ENCODE results near the gene CSPG4.
"Not testable (repeated sequence)": the region's sequence is repeated elsewhere in the genome, so short reads cannot be mapped to it uniquely, and the experiment has no call there.

CSPG4 gene

DNA sequence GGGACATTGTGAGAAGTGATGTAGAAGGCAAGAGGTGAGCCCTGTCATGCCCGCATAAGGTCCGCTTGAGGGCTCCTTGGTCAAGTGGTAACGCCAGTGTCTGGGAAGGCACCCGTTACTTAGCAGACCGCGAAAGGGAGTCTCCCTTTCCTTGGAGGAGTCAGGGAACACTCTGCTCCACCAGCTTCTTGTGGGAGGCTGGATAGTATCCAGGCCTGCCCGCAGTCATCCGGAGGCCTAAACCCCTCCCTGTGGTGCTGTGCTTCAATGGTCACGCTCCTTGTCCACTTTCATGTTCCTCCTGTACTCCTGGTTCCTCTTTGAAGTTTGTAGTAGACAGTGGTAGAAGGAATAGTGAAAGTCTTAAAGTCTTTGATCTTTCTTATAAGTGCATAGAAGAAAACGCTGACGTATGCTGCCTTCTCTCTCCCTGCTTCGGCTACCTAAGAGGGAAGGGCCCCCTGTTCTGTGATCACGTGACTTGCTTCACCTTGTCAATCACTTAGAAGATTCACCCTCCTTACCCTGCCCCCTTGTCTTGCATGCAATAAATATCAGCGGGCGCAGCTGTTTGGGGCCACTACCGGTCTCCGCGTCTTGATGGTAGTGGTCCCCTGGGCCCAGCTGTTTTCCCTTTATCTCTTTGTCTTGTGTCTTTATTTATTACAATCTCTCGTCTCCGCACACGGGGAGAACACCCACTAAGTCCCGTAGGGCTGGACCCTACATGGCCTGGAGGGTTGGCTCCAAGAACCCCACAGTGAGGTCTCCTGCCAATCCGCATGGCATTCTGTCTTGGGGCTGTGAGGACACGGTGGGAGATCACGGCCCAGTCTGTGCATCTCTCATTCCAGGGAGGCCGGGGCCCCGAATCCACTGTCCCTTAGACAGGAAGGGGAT lies 22.5 kb upstream of the CSPG4 start:
- Mint-ChIP-seq H3K4me1 (ENCODE audit: low read depth) (peaks cover 76% of the 10 kb centered on the region), H3K27me3 (peaks cover 34% of the 10 kb centered on the region), H3K27ac (peak overlapping the region; percentile 76), H3K4me3 (peak overlapping the region; percentile 47)
- H3K9me3 Mint-ChIP-seq; intact Hi-C loops (cut with micrococcal nuclease); H3K36me3 Mint-ChIP-seq (ENCODE audit: low read depth): not testable (repeated sequence)

DNA sequence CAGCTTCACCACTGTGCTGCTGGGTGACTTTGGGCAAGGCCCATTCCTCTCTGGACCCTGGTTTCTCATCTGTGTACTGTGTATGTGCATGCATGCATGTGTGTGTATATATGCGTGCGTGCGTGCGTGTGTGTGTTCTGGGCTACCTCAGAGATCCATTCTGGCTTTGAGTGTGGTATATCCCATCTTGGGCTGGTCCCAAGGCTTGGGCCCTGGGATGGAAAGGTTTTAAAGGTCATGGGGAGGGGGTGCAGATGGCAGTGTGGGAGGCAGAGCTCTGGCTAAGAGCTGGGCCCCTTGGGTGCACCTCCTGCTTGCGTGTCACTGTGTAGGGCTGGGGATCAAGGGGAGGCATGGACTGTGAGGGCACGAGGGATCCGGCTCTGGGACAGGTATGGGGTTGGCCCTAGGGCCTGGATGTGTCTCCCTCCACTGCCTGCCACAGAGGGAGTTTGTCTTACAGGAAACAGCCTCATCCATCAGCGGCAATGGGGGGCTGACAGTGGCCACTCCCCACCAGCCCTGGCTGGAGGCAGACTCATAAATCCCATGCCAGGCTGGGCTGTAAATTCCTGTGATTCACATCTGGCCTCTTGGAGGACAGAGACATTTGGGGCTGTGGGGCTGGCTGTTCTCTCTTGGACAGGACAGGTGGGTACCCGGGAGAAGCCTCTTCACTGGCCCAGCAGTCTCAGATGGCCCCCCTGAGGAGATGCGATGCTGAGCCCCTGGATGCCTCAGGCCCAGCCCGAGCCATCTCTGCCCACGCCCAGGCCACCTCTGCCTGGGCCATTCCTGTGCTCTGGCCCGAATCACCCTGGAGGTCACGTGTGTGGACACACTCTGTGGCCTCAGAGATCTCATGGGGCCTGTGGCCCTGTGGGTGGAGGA lies 21.4 kb upstream of the CSPG4 start:
- Mint-ChIP-seq H3K9me3 (no peaks in the 10 kb centered on the region), H3K36me3 (ENCODE audit: low read depth) (peaks cover 6% of the 10 kb centered on the region), H3K4me3 (no peak overlapping the region), H3K27me3 (peaks cover 38% of the 10 kb centered on the region), H3K27ac (peak overlapping the region; percentile 67), H3K4me1 (ENCODE audit: low read depth) (peaks cover 72% of the 10 kb centered on the region)
- intact Hi-C loops (cut with micrococcal nuclease) = no loop called here

DNA sequence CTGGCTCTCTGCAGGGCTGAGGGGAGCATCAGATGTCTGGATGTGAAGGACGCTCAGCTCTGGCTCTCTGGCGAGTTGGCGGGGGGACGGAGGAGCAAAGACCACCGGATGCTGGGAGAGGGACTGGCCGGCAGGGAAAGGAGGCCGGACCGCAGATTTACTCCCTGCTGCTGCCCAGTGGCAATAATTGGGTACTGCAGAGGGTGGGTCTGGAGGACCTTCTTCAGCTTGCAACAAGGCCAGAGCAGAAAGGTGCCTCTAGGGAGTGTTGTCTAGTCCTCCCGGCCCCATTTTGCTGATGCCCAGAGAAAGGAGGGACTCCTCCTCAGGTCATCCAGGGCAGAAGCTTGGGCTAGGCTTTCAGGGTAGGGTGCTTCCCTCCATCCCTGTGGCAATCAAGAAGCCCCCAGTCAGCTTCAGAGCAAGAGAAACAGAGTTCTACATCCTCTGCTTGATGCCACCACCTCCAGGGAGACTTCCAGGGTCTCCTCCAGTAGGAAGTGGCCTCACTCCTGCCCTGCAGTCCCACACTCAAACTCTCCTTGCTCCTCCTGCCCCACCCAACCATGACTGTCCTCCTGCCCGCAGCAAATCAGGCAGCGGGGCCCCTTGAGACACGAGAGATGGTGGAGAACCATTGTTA lies 20.3 kb upstream of the CSPG4 start:
- H3K27me3 Mint-ChIP-seq = peaks cover 47% of the 10 kb centered on the region
- no peak overlapping the region for H3K4me3 Mint-ChIP-seq
- no peaks in the 10 kb centered on the region for H3K9me3 Mint-ChIP-seq
- intact Hi-C loops (cut with micrococcal nuclease) = no loop called here
- peaks cover 6% of the 10 kb centered on the region for H3K36me3 Mint-ChIP-seq (ENCODE audit: low read depth)
- no peak overlapping the region for H3K27ac Mint-ChIP-seq
- H3K4me1 Mint-ChIP-seq (ENCODE audit: low read depth) = peaks cover 68% of the 10 kb centered on the region

DNA sequence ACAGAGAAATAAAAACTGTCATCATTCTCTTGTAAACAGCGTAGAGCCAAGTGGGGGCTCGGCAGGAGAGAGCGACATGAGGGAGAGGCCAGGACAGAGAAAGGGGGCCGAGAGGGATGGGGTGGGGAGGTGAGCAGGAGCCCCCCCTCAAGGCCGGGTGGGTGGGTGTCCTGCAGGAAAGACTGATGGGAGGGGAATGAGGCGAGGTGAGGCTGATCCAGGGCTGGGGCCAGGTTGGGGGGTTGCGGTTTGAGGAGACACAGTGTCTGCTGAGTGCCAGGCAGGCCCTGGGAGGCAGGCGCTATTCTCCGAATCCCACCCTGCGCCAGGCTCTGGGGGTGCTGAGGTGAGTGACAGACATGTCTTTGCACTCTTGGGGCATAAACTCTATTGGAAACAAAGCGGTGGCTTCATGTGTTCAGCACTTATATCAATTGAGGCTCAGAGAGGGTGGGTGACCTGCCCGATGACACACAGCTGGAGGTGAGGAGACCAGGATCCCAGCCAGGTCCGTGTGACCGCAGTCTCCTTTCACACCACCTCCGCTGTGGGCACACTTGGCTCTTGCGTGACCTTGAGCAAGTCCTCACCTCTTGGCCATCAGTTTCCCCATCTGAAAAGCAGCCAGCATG lies 19.6 kb upstream of the CSPG4 start:
- intact Hi-C loops (cut with micrococcal nuclease) = no loop called here
- H3K27me3 Mint-ChIP-seq = peaks cover 50% of the 10 kb centered on the region
- H3K36me3 Mint-ChIP-seq (ENCODE audit: low read depth) = peaks cover 6% of the 10 kb centered on the region
- H3K4me3 Mint-ChIP-seq = peak overlapping the region; percentile 58
- H3K27ac Mint-ChIP-seq = peak overlapping the region; percentile 2
- H3K9me3 Mint-ChIP-seq = no peaks in the 10 kb centered on the region
- H3K4me1 Mint-ChIP-seq (ENCODE audit: low read depth) = peaks cover 61% of the 10 kb centered on the region

DNA sequence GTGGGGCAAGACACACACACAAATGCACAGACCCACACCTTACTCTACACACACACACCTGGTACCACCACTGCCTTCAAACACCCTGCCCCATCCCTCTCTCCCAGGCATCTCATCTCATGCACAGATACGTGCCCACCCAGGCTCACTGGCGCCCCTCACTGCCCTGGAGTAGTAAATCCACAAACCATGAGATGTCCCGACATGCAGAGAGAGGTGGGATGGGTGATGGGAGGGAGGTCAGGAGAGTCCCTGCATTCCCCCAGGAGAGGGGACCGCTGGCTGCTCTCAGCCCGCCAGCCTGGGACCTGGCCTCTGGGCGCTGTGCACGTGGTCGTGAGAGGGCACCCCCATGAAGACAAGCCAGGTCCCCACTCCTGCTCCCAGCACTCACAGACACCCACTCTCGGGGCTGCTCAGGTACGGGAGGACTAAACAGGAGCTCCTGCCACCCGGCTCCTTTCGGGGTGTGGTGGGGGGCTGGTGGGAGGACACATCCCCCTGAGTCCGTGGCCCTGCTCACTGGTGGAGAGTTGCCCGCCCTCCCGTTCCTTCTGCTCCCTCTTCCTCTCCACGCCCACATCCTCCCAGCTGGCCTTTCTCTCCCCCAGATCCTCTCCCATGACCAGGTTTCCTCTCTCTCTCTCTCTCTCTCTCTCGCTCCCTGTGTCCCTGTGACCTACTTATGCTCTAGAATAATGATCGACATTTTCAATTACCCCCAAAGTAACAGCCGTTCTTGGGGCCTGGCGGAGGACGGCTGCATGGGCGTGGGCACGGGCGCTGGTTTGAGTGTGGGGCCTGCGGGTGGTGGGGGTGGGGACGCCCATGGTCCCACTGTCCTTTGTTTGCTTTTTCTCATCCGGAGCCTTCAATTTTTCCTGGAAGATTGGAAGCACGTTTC lies 18.9 kb upstream of the CSPG4 start:
- peaks cover 6% of the 10 kb centered on the region for H3K36me3 Mint-ChIP-seq (ENCODE audit: low read depth)
- peak overlapping the region; percentile 58 for H3K4me3 Mint-ChIP-seq
- intact Hi-C loops (cut with micrococcal nuclease) = no loop called here
- H3K9me3 Mint-ChIP-seq = no peaks in the 10 kb centered on the region
- H3K27me3 Mint-ChIP-seq = peaks cover 54% of the 10 kb centered on the region
- peaks cover 53% of the 10 kb centered on the region for H3K4me1 Mint-ChIP-seq (ENCODE audit: low read depth)
- peak overlapping the region; percentile 2 for H3K27ac Mint-ChIP-seq

DNA sequence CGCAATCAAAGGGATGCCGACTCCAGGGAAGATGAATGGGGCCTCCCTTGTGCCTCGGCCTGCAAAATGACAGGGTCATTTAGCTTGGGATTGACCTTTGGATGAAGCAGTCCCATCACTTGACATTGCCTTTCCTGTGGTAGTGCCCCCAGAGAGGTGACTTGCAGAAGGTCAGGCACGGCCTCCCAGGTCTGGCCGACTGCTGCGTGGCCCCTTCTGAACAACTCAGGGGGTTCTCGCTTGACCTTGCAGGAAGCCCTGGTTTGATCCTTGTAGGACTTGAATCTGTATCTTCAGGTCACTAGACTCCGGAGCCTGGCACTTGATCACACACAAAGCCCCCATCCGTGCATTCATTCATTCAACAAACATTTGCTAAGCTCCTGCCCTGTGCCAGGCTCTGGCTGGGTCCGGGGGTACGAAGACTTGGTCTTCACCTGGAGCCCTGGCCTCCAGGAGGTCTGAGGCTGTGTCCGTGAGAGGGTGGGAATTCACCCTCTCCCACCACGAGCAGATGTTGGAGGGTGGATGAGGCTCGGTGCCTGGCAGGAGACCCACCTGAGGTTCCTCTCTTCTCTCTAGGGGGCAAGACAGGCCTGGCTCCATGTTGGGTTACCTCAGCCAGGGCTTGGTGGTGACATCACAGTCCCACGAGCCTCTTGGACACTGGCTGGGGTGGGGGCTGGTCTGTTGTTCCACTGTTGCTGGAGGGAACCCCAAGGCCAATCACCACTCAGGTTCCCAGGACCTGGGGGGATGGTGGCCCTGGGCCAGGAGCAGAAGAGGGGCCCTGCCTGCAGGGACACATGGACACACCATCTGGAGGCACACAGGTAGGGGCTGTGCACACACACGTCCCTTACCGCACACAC lies 18.0 kb upstream of the CSPG4 start:
- H3K4me3 Mint-ChIP-seq; H3K9me3 Mint-ChIP-seq; H3K36me3 Mint-ChIP-seq (ENCODE audit: low read depth); intact Hi-C loops (cut with micrococcal nuclease): not testable (repeated sequence)
- H3K27ac Mint-ChIP-seq = peak overlapping the region; percentile 2
- peaks cover 54% of the 10 kb centered on the region for H3K27me3 Mint-ChIP-seq
- peaks cover 46% of the 10 kb centered on the region for H3K4me1 Mint-ChIP-seq (ENCODE audit: low read depth)

DNA sequence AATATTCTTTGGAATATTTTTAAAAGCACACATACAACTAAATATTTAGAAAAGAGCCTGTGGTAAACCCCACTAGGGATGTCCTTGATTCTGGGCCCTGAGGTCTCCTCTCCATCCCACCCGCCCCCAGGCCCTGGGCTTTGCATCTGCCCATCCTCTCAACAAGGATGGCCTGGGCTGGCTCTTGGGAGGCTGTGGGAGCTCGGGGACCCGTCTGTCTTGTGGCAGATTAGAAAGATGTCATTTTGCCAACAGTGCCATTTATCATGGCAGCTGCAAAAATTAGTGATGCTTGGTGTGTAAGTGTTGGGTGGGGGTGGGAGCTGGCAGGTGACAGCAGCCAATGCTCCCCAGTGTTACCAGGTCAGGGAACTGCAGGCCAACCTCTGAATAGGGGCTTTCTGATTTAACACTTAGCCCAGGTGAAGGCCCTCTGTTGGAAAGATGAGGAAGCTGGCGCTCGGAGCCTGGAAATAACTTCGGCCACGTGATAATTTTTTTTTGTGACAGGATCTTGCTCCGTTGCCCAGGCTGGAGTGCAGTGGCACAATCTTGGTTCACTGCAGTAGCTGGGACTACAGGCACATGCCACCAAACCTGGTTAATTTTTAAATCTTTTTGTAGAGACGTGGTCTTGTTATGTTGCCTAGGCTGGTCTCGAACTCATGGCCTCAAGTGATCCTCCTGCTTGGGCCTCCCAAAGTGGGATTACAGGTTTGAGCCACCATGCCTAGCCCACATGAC lies 16.9 kb upstream of the CSPG4 start:
- no peak overlapping the region for H3K4me3 Mint-ChIP-seq
- H3K27me3 Mint-ChIP-seq = peaks cover 54% of the 10 kb centered on the region
- H3K36me3 Mint-ChIP-seq (ENCODE audit: low read depth) = peaks cover 6% of the 10 kb centered on the region
- intact Hi-C loops (cut with micrococcal nuclease) = no loop called here
- peaks cover 35% of the 10 kb centered on the region for H3K4me1 Mint-ChIP-seq (ENCODE audit: low read depth)
- no peaks in the 10 kb centered on the region for H3K9me3 Mint-ChIP-seq
- H3K27ac Mint-ChIP-seq = no peak overlapping the region

DNA sequence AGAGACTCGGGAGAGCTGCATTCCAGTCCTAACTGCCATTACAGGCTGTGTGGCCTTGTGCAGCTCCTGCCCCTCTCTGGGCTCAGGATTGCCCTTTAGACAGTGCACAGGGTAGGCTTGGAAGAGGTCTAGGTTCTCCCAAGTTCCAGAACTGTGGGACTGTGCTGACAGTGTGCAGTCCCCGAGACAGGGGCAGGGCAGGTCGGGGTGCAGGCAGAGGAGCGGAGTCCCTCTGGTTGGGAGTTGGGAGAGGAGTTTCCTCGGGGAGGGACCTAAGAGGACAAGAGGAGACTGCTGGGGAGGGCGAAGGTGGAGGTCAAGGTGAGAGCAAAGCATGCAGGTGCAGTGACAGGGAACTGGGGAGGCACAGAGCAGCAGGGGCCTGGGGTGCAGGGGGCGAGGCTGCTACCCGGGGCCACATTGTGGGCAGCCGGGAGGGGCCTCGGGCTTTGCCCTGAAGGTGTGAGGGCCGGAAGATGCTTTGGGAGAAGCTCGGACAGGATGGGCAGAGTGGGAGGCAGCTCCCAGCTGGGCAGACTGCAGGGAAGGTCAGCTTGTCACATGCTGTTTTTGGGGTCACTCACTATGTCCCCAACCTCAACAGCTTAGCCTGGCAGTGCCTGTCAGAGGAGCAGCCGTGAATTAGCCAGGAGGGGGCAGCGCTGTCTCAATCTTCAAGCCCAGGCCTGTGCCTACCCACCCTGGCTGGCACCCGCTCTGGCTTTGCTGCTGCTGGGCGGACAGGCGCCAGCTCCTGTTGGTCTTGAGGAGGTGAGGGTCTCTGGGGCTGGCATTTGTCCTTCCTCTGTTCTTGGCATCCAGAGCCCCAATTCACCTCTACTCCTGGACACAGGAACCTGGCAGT lies 15.4 kb upstream of the CSPG4 start:
- Mint-ChIP-seq H3K4me3 (no peak overlapping the region), H3K27ac (peak overlapping the region; percentile 23), H3K36me3 (ENCODE audit: low read depth) (no peaks in the 10 kb centered on the region), H3K9me3 (no peaks in the 10 kb centered on the region), H3K4me1 (ENCODE audit: low read depth) (peaks cover 31% of the 10 kb centered on the region), H3K27me3 (peaks cover 54% of the 10 kb centered on the region)
- intact Hi-C loops (cut with micrococcal nuclease) = loop anchor here (1.0 kb wide), 1 partner anchor 74 kb away; no protein-coding TSS in a partner anchor

DNA sequence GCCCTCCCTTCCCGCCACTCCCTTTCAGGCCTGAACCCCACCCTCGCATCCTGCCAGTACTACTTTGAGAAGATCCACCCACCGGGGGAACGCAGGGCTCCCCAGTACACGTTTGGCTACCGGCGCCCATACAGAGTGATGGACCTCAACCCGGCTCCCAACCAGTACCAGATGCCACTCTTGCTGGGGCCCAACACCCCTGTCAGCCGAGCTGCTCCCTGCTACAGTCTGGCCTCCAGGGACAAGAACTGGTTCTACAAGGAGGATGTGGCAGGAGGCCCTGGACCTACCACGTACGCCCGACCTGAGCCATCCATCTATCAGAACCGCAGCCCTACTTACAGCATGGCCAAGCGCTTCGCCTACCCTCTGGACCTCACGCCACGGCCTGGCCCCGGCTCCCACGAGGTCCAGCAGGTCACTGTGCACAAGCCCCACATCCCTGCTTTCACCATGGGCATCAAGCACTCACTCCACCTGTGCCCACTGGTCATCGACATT lies 14.4 kb upstream of the CSPG4 start:
- no peak overlapping the region for H3K27ac Mint-ChIP-seq
- no peaks in the 10 kb centered on the region for H3K36me3 Mint-ChIP-seq (ENCODE audit: low read depth)
- no peak overlapping the region for H3K4me3 Mint-ChIP-seq
- H3K9me3 Mint-ChIP-seq = no peaks in the 10 kb centered on the region
- intact Hi-C loops (cut with micrococcal nuclease) = no loop called here
- peaks cover 21% of the 10 kb centered on the region for H3K4me1 Mint-ChIP-seq (ENCODE audit: low read depth)
- peaks cover 49% of the 10 kb centered on the region for H3K27me3 Mint-ChIP-seq

DNA sequence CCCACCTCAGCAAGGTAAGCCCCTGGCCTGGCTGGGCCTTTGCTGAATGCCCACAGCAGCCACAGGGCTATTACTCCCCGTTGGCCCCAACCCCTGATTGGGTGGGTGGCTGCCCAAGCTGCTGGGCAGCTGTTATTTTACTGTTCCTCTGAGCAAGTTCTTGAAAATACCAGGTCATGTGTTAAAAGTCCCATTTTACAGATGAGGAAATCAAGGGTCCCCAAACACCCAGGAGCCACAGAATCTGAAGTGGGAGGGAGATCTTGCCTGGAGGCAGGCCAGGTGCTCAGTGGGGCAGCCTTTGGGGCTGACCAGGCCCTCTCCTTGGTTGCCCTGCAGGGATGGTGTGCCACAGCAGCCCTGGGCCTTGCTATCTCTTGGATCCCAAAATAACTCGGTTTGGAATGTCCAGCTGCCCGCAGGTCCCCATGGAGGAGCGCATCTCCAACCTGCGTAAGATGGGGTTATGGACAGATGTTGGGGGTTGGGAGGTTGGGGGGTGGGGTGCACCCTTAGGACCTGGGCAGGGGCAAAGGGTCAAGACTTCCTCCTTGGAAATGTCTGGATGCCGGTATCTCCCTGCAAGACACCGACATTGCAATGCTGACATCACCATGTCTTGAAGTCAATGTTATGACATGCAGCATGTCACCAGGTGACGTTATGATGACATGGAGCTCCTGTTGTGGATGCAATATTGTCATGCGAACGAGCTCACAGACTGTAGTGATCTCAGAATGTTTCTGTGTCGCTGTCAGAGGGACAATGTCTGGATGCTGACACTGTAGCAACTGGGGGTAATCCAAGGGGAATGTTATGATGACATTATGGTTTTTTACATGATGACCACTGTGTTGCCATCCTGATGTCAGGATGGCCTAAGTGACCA lies 13.3 kb upstream of the CSPG4 start:
- intact Hi-C loops (cut with micrococcal nuclease) = no loop called here
- no peak overlapping the region for H3K27ac Mint-ChIP-seq

More for the DNA sequence above, 13.3 kb upstream of the CSPG4 start:
- H3K4me3 Mint-ChIP-seq = no peak overlapping the region
- H3K4me1 Mint-ChIP-seq (ENCODE audit: low read depth) = peaks cover 14% of the 10 kb centered on the region
- H3K36me3 Mint-ChIP-seq (ENCODE audit: low read depth) = no peaks in the 10 kb centered on the region
- H3K9me3 Mint-ChIP-seq = no peaks in the 10 kb centered on the region
- H3K27me3 Mint-ChIP-seq = peaks cover 47% of the 10 kb centered on the region

All from dendritic cell treated with granulocyte-macrophage colony-stimulating factor and Interleukin-4, amounts not matched to agents 40 ng/mL and 50 ng/mL, for 4 days (primary cell).